SJSA1 (cell line): ENCODE data around the gene SETBP1. TPM values are rescaled to one million over a fixed set of nuclear protein-coding genes. Genes with fewer than 3 reads are reported as not detected.

Source experiments
- DNase-seq, 2 experiments: peaks; one replicate each; pipeline ENCODE4 v3.0.0-alpha.2; 2015 to 2020; ENCODE audit warnings: low spot score in 2 of 2, low read depth in 1 of 2
- H3K27ac ChIP-seq: fragments of 250-450 bp; sonication (Bioruptor Pico); 2 replicates; pipeline ENCODE4 v1.5.1; 2020; ENCODE audit warnings: mild to moderate bottlenecking, moderate library complexity
- H3K27me3 ChIP-seq: fragments of 250-450 bp; sonication (Bioruptor Pico); replicated peaks from 2 replicates; pipeline ENCODE4 v1.5.1; 2020; ENCODE audit warnings: mild to moderate bottlenecking, moderate library complexity
- H3K36me3 ChIP-seq: fragments of 250-450 bp; sonication (Bioruptor Pico); 2 replicates; pipeline ENCODE4 v1.5.1; 2020; ENCODE audit warnings: mild to moderate bottlenecking
- H3K4me1 ChIP-seq: fragments of 250-450 bp; sonication (Bioruptor Pico); replicated peaks from 2 replicates; pipeline ENCODE4 v1.6.1; 2021; ENCODE audit warnings: mild to moderate bottlenecking
- H3K4me3 ChIP-seq: fragments of 250-450 bp; sonication (Bioruptor Pico); 2 replicates; pipeline ENCODE4 v1.5.1; 2020; ENCODE audit warnings: mild to moderate bottlenecking
- H3K9me3 ChIP-seq: fragments of 250-450 bp; sonication (Bioruptor Pico); replicated peaks from 2 replicates; pipeline ENCODE4 v1.5.1; 2020; ENCODE audit warnings: mild to moderate bottlenecking
- total RNA-seq: library from RNA; depleted of rRNA; stranded (reverse); fragments of >200 nt; shearing (Covaris generic); gene quantifications from 2 replicates; pipeline ENCODE4 v1.2.3, GENCODE V29; 2014

SETBP1 gene
- total RNA-seq, 1 experiment from 2014 or later = 9.9 TPM

- no peak for DNase-seq
- no peaks in the 10 kb centered on the region for H3K27me3 ChIP-seq
- H3K27ac ChIP-seq = no peak overlapping the region
- H3K36me3 ChIP-seq = 0 out of 2 replicates have a peak, but pooled peaks cover 2% of the 10 kb centered on the region
- no peaks in the 10 kb centered on the region for H3K9me3 ChIP-seq
- 0 out of 2 replicates have a peak, but pooled peaks cover 4% of the 10 kb centered on the region for H3K4me1 ChIP-seq
- H3K4me3 ChIP-seq = no peak overlapping the region
Observed at GRCh38 chr18:44750774-44751173, 70.1 kb downstream of the SETBP1 start.

- Histone ChIP-seq H3K27me3 (no peaks in the 10 kb centered on the region), H3K36me3 (0 out of 2 replicates have a peak, but pooled peaks cover 5% of the 10 kb centered on the region), H3K9me3 (no peaks in the 10 kb centered on the region), H3K4me1 (peaks cover 12% of the 10 kb centered on the region), H3K27ac (no peak overlapping the region), H3K4me3 (no peak overlapping the region)
- no peak for DNase-seq
Observed at GRCh38 chr18:44754567-44754966, 73.9 kb downstream of the SETBP1 start.

- H3K4me1 ChIP-seq = peaks cover 8% of the 10 kb centered on the region
- no peak for DNase-seq
- no peaks in the 10 kb centered on the region for H3K9me3 ChIP-seq
- no peak overlapping the region for H3K27ac ChIP-seq
- H3K36me3 ChIP-seq = 0 out of 2 replicates have a peak, but pooled peaks cover 3% of the 10 kb centered on the region
- no peaks in the 10 kb centered on the region for H3K27me3 ChIP-seq
- H3K4me3 ChIP-seq = no peak overlapping the region
Observed at GRCh38 chr18:44758861-44759631, 78.4 kb downstream of the SETBP1 start.

DNA sequence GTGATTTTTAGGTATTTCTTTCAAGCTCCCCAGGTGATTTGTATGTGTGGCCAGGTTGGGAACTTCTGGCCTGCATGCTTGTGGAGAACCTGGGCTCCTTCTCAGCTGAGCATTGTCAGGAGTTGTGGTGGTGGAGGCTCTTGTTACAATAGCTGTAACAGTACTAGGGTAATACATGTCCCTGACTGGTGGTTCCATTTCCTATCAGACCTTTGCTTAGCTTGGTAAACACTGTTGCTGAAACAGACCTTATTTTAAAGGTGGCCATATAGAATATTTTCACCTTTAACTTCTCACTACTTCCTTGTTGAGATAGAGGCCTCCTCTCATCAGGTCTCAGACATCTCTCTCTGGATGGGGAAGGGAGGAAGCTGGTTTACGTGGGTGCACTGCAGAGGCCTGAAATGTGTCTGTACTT is 79.2 kb downstream of the SETBP1 start:
- H3K36me3 ChIP-seq = 0 out of 2 replicates have a peak, but pooled peaks cover 3% of the 10 kb centered on the region
- H3K9me3 ChIP-seq = no peaks in the 10 kb centered on the region
- no peaks in the 10 kb centered on the region for H3K27me3 ChIP-seq
- peaks cover 8% of the 10 kb centered on the region for H3K4me1 ChIP-seq
- H3K27ac ChIP-seq = no peak overlapping the region
- no peak overlapping the region for H3K4me3 ChIP-seq
- DNase-seq = no peak

- Histone ChIP-seq H3K4me3 (no peak overlapping the region), H3K4me1 (peaks cover 9% of the 10 kb centered on the region), H3K36me3 (0 out of 2 replicates have a peak, but pooled peaks cover 3% of the 10 kb centered on the region), H3K27ac (no peak overlapping the region), H3K27me3 (no peaks in the 10 kb centered on the region), H3K9me3 (no peaks in the 10 kb centered on the region)
- DNase-seq = no peak
Observed at GRCh38 chr18:44761812-44762211, 81.1 kb downstream of the SETBP1 start.

DNA sequence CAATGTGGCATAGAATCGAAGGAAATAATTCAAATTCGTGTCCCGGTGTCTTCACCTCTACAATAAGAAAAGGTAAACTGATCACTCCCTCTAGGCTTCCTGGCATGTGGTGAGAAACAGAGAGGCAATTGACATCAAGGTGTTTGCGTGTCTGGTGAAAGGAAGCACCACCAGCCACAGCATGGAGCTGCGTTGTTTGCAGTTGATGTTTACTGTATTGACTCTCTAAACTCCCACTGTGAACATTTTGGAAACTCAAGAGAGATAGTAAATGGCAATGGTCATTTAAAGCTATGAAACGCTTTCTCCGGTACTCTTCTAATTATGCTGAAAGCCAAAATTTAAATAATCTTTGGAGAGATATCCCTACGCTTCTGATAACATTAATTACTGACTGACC is 82.6 kb downstream of the SETBP1 start:
- Histone ChIP-seq H3K27me3 (no peaks in the 10 kb centered on the region), H3K36me3 (0 out of 2 replicates have a peak, but pooled peaks cover 3% of the 10 kb centered on the region), H3K4me3 (no peak overlapping the region), H3K27ac (no peak overlapping the region), H3K4me1 (0 out of 2 replicates have a peak, but pooled peaks cover 2% of the 10 kb centered on the region), H3K9me3 (no peaks in the 10 kb centered on the region)
- no peak for DNase-seq

GRCh38 chr18:44764863-44765262 is 84.2 kb downstream of the SETBP1 start:
- Histone ChIP-seq H3K9me3 (no peaks in the 10 kb centered on the region), H3K27me3 (no peaks in the 10 kb centered on the region), H3K27ac (no peak overlapping the region), H3K36me3 (no peaks in the 10 kb centered on the region), H3K4me1 (0 out of 2 replicates have a peak, but pooled peaks cover 2% of the 10 kb centered on the region), H3K4me3 (no peak overlapping the region)
- DNase-seq = no peak

GRCh38 chr18:44765456-44765855 is 84.8 kb downstream of the SETBP1 start:
- H3K27me3 ChIP-seq = no peaks in the 10 kb centered on the region
- H3K4me3 ChIP-seq = no peak overlapping the region
- H3K4me1 ChIP-seq = 0 out of 2 replicates have a peak, but pooled peaks cover 2% of the 10 kb centered on the region
- H3K36me3 ChIP-seq = no peaks in the 10 kb centered on the region
- DNase-seq = no peak
- H3K9me3 ChIP-seq = no peaks in the 10 kb centered on the region
- H3K27ac ChIP-seq = no peak overlapping the region

DNA sequence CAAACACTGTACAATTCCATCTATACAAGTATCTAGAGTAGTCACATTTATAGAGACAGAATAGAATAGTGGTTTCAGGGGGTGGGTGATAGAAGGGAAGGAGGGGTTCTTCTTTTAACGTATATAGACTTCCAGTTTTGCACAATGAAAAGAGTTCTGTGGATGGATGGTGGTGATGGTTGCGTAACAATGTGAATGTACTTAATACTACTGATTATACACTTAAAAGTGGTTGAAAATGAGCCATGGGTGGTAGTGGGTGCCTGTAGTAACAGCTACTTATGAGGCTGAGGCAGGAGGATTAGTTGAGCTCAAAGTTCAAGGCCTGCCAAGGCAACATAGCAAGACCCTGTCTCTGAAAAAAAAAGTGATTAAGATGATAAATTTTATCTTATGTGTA is 85.8 kb downstream of the SETBP1 start:
- Histone ChIP-seq H3K27me3 (no peaks in the 10 kb centered on the region), H3K27ac (no peak overlapping the region), H3K36me3 (no peaks in the 10 kb centered on the region), H3K4me3 (no peak overlapping the region), H3K4me1 (0 out of 2 replicates have a peak, but pooled peaks cover 2% of the 10 kb centered on the region), H3K9me3 (no peaks in the 10 kb centered on the region)
- DNase-seq = no peak

GRCh38 chr18:44767807-44768206 is 87.1 kb downstream of the SETBP1 start:
- no peaks in the 10 kb centered on the region for H3K27me3 ChIP-seq
- no peaks in the 10 kb centered on the region for H3K36me3 ChIP-seq
- no peak overlapping the region for H3K27ac ChIP-seq
- H3K4me3 ChIP-seq = no peak overlapping the region
- DNase-seq = no peak
- H3K4me1 ChIP-seq = 0 out of 2 replicates have a peak, but pooled peaks cover 2% of the 10 kb centered on the region
- no peaks in the 10 kb centered on the region for H3K9me3 ChIP-seq

- Histone ChIP-seq H3K9me3 (no peaks in the 10 kb centered on the region), H3K27me3 (no peaks in the 10 kb centered on the region), H3K27ac (no peak overlapping the region), H3K36me3 (no peaks in the 10 kb centered on the region), H3K4me1 (no peaks in the 10 kb centered on the region), H3K4me3 (no peak overlapping the region)
- DNase-seq = no peak
Observed at GRCh38 chr18:44770641-44771040, 90.0 kb downstream of the SETBP1 start.

GRCh38 chr18:44771572-44771955 is 90.9 kb downstream of the SETBP1 start:
- DNase-seq = no peak
- H3K4me3 ChIP-seq = no peak overlapping the region
- H3K27me3 ChIP-seq = no peaks in the 10 kb centered on the region
- H3K9me3 ChIP-seq = no peaks in the 10 kb centered on the region
- H3K36me3 ChIP-seq = no peaks in the 10 kb centered on the region
- no peak overlapping the region for H3K27ac ChIP-seq
- H3K4me1 ChIP-seq = no peaks in the 10 kb centered on the region

GRCh38 chr18:44771956-44772917 is 91.5 kb downstream of the SETBP1 start:
- Histone ChIP-seq H3K36me3 (no peaks in the 10 kb centered on the region), H3K4me1 (no peaks in the 10 kb centered on the region), H3K9me3 (no peaks in the 10 kb centered on the region), H3K4me3 (no peak overlapping the region), H3K27me3 (no peaks in the 10 kb centered on the region), H3K27ac (no peak overlapping the region)
- no peak for DNase-seq
